ENCODE results near the gene NOTCH1.

The NOTCH1 gene

GRCh38 chr9:136543830-136544547 is 1.9 kb downstream of the NOTCH1 start:
- DNase-seq (ENCODE audit: extremely low read depth, low read depth), result no peak
- peak overlapping the region; percentile 83 for H3K4me3 ChIP-seq (replicated peaks; ENCODE audit: low read depth, low read length)
- no peak for TF ChIP-seq CTCF (IDR thresholded peaks at IDR 0.05; ENCODE audit: low read depth, low read length, missing control alignments)

- peak overlapping the region; percentile 83; the same call in 1 of the 2 replicates for H3K4me3 ChIP-seq (replicated peaks; ENCODE audit: low read depth, low read length)
- TF ChIP-seq CTCF (IDR thresholded peaks at IDR 0.05; ENCODE audit: low read depth, low read length, missing control alignments), result no peak
- no peak for DNase-seq (ENCODE audit: extremely low read depth, low read depth)
Observed at GRCh38 chr9:136543280-136543679, 2.6 kb downstream of the NOTCH1 start.

GRCh38 chr9:136542241-136543040 is 3.4 kb downstream of the NOTCH1 start:
- TF ChIP-seq CTCF (IDR thresholded peaks at IDR 0.05; ENCODE audit: low read depth, low read length, missing control alignments), result no peak
- no peak overlapping the region for H3K4me3 ChIP-seq (replicated peaks; ENCODE audit: low read depth, low read length)
- DNase-seq (ENCODE audit: extremely low read depth, low read depth), result no peak

GRCh38 chr9:136541709-136542108 is 4.1 kb downstream of the NOTCH1 start:
- no peak for TF ChIP-seq CTCF (IDR thresholded peaks at IDR 0.05; ENCODE audit: low read depth, low read length, missing control alignments)
- no peak for DNase-seq (ENCODE audit: extremely low read depth, low read depth)
- H3K4me3 ChIP-seq (replicated peaks; ENCODE audit: low read depth, low read length), result no peak overlapping the region

- no peak for TF ChIP-seq CTCF (IDR thresholded peaks at IDR 0.05; ENCODE audit: low read depth, low read length, missing control alignments)
- no peak for DNase-seq (ENCODE audit: extremely low read depth, low read depth)
Observed at GRCh38 chr9:136541179-136541578, 4.7 kb downstream of the NOTCH1 start.

GRCh38 chr9:136539427-136540421 is 6.1 kb downstream of the NOTCH1 start:
- no peak for DNase-seq (ENCODE audit: extremely low read depth, low read depth)
- no peak for TF ChIP-seq CTCF (IDR thresholded peaks at IDR 0.05; ENCODE audit: low read depth, low read length, missing control alignments)
- no peak overlapping the region for H3K4me3 ChIP-seq (replicated peaks; ENCODE audit: low read depth, low read length)

More at GRCh38 chr9:136541179-136541578, 4.7 kb downstream of the NOTCH1 start:
- H3K4me3 ChIP-seq (replicated peaks; ENCODE audit: low read depth, low read length), result no peak overlapping the region

Data from HFF-Myc (cell line).